GM21737 (cell line): ENCODE data around the gene OR56B4.
"Not testable (repeated sequence)": the region's sequence is repeated elsewhere in the genome, so short reads cannot be mapped to it uniquely, and the experiment has no call there.

Source experiments
- ATAC-seq: cut with Tn5 transposase; IDR thresholded peaks from one replicate; pipeline ENCODE4 v1.9.1; 2021; ENCODE audit warnings: mild to moderate bottlenecking, moderate library complexity; ENCODE audit not compliant: unreplicated experiment

The OR56B4 gene, protein sequence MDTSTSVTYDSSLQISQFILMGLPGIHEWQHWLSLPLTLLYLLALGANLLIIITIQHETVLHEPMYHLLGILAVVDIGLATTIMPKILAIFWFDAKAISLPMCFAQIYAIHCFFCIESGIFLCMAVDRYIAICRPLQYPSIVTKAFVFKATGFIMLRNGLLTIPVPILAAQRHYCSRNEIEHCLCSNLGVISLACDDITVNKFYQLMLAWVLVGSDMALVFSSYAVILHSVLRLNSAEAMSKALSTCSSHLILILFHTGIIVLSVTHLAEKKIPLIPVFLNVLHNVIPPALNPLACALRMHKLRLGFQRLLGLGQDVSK

DNA sequence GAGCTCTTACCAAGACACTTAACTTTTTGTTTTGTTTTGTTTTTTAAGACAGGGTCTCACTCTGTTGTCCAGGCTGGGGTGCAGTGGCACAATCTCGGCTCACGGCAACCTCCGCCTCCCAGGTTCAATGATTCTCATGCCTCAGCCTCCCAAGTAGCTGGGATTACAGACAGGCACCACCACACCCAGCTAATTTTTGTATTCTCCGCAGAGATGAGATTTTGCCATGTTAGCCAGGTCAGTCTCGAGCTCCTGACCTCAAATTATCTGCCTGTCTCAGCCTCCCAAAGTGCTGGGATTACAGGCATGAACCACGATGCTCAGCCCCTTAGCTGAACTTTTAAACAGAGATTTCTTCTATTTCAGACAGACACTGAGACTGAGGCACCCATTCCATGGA lies at the start of gene OR56B4:
Gene OR56B4, plus strand, starts transcription at position 301 of the 400 bp plus-strand sequence. Its CDS starts 95 bp downstream, at position 396.
- not testable (repeated sequence) for ATAC-seq

DNA sequence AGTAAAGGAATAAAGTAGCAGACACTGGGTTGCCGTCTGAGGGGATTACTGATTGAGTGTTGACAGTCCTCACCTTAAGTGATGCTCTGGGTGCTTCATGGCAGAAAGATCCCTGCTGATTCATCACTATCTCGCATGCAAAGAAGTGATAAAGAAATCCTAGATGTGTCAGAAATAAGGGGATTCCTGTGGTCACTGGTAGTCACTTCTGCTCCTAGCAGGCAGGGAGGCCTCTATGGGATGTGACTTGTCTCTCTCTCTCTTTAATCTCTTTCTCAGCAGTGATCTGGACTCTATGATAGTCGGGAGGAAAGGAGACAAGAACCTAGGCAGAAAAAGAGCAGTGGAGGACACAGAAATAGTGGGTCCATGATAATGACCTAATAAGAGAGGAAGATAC lies 46.0 kb upstream of the OR56B4 start:
- no peak for ATAC-seq

DNA sequence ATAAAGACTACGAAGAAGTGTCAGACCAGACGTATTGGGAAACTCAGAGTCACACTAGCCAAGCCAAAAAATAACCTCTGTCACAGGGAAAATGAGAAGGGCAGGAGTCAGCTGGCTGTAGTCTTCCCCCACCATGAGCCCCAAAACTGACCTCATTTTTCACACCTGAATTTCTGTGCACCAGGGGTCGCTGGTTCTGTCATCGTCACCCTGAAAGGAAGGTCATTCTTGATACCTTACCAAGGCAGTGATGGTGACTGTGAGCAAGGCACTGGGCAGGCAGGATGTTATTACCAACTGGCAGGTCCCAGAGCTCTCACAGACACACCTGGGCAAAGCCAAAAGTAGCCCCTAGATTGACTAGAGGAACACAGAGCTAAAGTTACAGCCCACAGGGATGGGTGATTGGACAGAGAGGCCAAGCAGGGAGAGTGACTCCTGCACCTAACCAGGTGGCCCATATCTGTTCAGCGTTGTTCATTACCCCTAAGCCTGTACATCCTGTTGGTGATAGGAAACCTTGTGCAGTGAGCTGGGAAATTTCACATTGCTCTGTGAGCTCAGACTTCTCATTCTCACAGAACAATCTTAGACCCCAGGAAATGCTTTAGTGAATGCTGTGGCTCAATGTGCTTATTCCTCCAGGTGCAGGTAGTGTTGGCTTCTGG lies 44.7 kb upstream of the OR56B4 start:
- no peak for ATAC-seq

DNA sequence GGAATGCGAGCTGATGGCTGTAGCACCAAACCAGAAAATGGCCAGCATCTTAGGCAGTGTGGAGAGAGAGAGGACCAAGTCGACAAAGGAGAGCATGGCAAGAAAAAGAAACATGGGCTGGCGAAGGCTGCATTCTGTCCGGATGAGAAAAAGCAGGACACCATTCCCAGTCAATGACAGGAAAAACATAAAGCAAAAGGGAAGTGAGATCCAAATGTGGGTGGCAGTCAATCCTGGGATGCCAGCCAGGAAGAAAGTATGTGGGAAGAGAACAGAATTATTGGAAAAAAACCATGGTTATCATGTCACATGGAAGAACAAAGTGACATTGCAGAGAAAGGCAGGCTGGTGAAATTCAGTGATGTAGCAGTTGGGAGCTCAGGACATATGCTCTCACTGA lies 40.0 kb upstream of the OR56B4 start:
- no peak for ATAC-seq

DNA sequence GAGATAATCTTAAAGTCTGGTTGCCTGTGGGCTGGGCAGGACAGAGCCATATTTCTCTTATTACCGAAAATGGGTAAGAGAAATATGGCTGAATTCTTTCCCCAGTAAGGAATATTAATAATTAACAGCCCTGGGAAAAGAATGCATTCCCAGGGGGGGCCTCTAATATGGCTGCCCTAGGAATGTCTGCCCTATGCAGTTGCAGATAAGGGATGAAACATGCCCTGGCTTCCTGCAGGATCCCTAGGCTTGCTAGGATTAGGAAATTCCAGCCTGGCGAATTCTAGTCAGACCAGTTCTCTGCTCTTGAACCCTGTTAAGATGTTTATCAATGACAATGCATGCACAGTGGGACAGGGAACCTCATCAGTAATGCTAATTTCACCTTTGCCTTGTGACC lies 31.0 kb upstream of the OR56B4 start:
- not testable (repeated sequence) for ATAC-seq

DNA sequence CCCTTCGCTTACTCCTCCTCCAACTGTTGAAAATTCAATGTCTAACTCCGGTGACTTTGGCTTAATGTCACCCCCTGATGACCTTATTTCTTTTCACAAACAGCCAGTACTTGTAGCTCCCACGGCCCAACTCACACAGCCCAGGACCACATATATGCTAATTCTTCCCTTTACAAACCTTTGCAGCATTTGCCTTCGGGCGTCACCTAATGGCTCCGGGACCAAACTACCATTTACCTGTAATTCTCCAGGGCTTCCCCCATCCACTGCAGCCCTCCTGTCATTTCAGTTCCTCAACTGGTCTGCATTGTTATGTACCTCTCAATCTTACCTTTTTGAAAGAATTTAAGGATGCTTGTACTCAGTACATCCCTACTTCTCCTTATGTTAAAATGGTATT lies 29.8 kb upstream of the OR56B4 start:
- ATAC-seq = no peak

DNA sequence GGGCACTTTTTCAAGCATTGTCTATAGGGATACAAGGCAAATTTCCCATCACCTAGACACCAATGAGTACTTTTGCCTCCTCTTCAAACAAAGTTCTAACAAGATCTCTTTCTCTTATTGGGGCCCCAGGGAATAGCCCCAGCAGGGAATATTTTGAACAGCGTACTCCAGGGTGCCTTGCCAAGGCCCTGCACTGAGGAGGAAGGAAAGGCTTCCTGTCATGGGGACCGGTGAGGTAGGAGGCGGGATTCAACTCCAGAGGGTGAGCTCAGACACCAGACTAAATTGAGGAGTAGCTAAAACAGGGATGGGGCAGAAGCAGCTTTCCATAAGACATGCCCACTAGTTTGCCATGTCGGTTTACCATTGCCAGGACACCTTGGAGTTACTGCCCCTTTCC lies 28.0 kb upstream of the OR56B4 start:
- ATAC-seq = no peak

DNA sequence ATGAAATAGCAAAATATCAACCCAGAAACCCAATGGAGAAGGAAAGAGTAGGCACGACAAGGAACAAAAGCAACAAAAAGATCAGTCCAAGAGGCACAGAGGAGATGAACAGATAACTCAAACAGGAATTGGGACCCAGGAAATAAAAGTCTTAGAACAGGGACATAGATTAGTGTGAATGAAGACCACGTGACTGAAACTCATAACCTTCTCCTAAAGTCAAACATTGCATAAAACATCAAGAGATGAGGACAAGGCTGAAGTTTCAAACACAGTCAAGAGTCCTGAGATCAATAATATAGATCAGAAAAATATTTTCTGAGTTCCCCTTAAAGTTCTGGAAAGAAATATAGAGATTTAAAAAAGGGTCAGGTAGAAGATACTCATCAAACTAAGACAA lies 24.4 kb upstream of the OR56B4 start:
- no peak for ATAC-seq

DNA sequence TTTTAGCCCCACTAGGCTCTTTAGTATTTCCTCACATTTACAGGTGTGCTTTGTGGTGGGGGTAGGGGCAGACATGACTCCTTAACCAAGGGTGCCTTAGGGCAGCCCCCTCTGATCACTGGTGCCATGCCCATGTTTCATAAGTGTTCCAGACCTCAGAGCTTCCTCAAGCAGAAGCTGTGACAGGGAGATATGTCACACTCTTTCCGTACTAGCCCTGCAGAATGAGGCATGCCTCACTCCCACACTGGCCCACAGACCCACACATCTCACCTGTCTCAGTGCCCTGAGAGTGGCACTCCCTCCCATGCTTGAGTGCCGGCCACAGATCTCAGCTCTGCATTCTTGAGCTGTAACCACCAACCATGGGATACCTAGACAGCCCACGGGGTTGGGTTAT lies 22.9 kb upstream of the OR56B4 start:
- ATAC-seq = no peak

DNA sequence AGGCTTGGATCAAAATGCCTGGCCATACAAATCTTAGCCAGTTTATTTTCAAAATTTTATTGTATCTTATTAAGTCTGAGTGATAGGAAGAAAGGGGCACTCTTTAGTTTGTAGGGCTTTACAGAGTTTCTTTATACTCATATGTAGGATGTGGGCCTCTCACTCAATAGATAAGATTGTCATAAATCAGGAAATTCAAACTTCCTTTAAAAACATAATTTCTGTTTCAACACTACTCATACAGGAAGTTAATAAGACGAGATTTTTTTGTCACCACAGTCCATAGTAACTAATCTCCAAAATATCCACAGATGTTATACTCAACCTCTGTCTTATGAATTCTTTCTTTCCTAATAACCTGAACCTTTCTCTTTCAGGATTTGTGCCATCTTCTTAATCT lies 13.3 kb upstream of the OR56B4 start:
- ATAC-seq = no peak

DNA sequence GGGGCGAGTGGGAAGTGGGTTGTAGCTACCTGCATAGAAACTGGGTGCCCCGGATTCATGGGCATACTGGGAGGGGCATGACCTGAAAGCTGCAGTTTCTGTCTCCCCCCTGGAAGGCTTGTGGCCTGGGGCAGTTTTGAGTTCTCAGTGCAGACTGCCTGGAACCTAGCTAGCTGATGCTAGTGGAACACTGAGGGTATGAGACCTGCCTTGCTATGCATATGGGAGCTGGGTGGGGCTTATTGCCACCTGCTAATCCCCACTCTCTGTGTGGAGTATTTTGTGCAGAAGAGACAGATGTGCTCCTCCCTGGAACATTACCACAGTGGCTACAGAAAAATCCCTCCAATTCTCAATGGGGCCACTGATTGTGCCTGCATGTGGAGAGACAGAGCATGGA lies 11.7 kb upstream of the OR56B4 start:
- no peak for ATAC-seq

DNA sequence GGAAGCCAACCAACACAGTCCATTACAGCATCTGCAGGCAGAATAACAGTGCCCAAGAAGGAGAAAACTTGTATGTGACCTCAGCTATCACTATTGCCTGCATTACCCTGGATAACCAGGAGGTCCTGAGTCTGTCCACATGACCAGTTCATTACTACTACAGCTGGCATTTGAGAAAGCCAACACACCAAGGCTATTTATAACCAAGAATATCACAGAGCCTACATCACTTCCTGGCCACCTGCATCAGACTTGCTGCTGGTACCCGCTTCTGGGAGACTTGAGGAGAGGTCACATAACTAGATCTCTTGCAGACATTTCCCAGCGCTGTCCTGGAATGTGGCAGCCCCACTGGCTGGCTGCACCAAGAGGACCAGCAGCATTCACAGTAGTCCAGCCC lies 11.1 kb upstream of the OR56B4 start:
- no peak for ATAC-seq

DNA sequence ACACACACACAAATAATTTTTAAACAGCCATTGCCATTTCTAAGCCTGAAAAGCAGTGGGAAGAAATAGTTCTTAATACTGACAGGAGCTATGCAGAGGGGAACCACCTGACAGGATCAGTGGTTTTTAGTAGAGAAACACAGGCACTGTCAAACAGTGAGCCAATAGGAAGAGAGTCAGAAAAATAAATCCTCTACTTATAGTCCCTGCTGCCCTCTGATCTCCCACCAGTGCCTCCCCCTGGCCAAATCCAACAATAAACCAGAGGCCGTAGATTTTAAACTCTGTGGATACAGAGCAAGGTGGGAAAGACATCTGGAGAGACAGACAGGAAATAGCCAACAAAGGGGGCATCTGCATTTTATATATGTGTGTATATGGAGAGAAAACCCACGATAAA lies 7.9 kb upstream of the OR56B4 start:
- no peak for ATAC-seq

DNA sequence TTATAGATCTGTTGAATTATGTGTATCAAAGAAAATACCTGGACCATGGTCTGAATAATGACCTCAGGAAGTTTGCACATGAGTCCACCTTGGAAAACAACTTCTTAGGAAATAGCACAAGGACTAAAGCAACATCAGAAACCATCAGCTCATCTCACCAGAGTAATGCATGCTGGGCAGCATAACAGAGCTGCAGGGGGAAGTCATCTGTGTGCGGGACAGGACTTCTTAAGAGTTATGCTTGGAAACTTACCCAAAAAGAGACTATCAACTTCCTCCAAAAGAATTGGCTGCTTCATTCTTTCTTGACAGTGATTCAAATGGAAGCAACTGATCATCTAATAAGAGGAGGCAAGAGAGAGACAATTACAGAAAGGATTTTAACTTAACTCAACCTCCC lies 2.5 kb downstream of the OR56B4 start:
- ATAC-seq = no peak

DNA sequence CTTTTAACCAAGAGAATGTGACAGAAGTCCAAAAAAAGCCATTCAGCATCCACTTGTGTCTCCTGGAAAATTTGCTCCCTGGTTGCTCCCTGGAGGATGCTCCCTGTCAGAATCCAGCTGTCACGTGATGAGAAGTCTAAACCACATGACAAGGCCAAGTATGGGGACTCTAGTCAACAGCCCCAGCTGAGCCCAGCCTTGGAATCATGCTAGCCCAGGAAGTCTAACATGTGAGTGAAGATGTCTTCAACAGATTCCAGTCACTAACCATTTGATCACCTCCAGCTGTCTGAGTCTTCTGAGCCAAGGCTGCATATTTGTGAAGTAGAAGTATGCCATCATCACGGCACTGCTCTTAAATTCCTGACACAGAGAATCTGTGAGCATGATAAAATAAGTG lies 4.2 kb downstream of the OR56B4 start:
- ATAC-seq = no peak

DNA sequence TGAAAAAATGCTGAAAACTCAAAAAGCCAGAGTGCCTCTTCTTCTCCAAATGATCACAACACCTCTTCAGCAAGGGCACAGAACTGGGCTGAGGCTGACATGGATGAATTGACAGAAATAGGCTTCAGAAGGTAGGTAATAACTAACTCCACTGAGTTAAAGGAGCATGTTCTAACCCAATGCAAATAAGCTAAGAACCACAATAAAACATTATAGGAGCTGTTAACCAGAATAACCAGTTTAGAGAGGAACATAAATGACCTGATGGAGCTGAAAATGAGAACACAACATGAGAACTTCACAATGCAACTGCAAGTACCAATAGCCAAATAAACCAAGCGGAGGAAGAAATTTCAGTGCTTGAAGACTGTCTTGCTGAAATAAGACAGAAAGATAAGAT lies 9.2 kb downstream of the OR56B4 start:
- ATAC-seq = no peak

DNA sequence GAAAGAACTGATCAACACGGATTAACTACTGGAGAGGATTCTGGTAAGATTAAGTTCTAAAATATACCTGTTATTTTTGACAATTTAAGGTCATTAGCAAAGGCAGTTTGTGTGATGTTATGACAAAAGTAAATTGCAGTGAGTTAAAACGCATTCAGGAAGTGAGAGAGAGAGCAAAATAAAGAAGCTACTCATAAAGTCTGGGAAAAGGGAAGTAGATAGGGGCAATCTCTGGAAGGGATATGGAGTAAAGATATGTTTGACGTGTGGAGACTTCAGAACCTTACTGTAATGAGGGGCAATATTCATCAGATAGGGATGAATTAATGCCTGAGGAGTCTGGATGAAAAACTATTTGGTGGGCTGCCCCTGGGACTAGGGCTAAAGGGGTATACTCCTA lies 16.8 kb downstream of the OR56B4 start:
- no peak for ATAC-seq

DNA sequence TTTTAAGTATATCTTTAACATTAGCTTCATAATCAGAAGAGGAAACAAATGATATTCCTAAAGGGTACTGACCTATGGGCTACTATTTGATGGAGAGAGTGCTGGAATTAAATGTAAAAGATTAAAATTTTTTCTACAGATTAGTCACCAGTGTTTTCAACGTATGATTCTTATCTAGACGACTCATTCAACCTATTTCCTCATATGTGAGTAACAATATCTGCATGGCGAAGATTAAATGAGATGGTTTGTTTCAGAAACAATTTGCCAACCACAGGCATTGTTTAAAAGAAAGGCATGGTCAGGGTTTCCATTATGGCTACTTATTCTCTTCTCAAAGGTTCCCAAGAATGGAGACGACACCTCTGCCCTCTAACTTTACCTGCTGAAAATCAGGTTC lies 20.4 kb downstream of the OR56B4 start:
- no peak for ATAC-seq

DNA sequence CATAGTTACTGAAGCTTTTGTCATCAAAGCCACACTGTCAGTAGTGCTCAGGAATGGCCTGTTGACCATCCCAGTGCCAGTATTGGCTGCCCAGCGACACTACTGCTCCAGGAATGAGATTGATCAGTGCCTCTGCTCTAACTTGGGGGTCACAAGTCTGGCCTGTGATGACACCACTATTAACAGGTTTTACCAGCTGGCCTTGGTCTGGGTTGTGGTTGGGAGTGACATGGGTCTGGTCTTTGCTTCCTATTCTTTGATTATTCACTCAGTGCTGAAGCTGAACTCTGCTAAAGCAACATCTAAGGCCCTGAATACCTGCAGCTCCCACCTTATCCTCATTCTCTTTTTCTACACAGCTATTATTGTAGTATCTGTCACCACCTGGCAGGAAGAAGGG lies 21.5 kb downstream of the OR56B4 start:
- ATAC-seq = no peak

DNA sequence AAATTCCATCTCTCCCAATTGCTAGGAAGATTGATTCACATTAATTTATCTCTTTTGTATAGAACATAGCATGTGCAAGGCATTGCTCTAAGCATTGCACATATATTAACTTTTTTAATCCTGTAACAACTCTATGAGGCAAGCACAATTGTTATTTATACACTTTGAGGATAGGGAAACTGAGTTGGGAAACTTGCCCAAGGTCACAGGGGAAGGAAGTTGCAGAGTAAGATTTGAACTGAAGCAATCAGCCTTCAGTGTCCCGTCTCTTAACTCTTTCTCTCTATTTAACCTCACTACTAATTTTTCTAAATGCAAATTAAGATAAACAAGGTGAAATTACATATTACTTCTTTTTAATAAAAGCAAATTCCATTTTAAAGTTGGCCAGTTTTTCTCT lies 22.2 kb downstream of the OR56B4 start:
- ATAC-seq = no peak

DNA sequence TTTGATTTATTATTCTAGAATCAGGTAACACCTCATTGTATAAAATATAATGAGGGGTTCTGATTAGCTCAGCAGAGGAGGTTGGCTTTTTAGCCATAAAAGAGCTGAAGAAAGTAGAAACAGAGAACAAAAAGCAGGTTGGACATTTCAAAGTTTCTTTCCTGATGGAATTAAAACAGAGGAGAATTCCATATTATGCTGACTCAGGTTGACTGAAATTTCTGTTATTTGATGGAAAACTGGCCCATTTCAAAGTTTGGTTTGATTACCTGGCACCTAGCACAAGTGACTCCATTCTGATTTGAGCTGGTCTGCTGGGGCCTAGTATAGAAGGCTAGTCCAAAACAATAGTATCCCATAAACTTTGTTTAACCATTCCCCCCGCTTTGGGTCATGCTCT lies 24.9 kb downstream of the OR56B4 start:
- no peak for ATAC-seq

DNA sequence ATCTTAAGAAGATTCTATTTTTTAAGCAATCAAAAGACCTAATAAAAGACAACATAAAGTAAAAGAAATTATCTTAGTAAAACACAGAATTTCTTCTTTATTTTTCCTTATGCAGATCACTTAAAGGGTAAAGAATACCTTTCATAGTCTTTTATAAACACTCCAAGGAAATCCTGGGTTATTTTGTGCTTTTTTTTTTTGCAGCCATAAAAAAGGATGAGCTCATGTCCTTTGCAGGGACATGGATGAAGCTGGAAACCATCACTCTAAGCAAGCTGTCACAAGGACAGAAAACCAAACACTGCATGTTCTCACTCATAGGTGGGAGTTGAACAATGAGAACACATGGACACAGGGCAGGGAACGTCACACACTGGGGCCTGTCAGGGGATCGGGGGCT lies 28.5 kb downstream of the OR56B4 start:
- ATAC-seq = not testable (repeated sequence)

DNA sequence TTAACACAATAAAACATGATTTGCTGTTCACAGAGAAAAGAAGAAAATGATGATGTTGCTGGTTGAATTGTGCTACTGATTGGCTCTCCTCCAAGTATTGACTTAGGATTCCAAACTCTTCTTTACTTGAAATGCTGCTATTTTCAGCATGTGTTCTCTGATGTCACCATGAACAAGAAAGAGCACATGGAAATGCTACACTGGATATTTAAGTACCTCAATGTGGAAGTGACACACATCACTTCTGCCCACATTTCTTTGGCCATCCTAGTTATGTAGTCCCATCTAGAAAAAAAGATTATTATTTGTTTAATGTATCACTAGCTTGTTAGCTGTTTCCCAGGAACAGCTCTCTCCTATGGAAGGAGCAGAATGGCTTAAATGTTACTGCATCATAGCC lies 35.5 kb downstream of the OR56B4 start:
- ATAC-seq = no peak
